ENCODE results near the gene MRPL46.

DNA sequence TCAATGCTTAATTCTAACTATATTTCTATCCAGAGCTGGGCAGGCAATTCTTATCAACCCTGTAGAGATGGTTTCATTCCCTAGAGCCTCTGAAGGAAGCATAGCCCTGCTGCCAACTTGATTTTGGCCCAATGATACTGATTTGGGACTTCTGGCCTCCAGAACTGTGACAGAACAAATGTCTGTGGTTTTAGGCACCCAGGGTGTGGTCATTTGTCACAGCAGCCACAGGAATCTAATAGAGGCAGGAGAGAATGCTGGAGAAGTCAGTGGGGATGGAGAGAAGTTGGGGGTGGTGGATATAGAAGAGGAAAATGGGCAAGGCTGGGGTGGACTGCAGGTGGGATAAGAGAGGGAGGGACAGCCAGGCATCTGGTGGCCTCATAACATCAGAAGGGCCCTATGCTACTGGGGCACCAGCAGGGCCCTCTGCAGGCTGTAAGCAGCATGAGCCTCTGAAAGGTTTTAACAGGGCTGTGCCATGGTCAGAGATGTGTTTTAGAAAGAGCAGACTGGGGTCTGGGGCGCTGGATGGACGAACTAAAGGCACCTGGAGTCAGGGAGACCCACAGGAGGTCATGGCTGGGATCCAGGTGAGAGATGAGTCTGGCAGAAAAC is 20.1 kb upstream of the MRPL46 start:
- TF ChIP-seq, protein P1, sequence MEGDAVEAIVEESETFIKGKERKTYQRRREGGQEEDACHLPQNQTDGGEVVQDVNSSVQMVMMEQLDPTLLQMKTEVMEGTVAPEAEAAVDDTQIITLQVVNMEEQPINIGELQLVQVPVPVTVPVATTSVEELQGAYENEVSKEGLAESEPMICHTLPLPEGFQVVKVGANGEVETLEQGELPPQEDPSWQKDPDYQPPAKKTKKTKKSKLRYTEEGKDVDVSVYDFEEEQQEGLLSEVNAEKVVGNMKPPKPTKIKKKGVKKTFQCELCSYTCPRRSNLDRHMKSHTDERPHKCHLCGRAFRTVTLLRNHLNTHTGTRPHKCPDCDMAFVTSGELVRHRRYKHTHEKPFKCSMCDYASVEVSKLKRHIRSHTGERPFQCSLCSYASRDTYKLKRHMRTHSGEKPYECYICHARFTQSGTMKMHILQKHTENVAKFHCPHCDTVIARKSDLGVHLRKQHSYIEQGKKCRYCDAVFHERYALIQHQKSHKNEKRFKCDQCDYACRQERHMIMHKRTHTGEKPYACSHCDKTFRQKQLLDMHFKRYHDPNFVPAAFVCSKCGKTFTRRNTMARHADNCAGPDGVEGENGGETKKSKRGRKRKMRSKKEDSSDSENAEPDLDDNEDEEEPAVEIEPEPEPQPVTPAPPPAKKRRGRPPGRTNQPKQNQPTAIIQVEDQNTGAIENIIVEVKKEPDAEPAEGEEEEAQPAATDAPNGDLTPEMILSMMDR (IDR thresholded peaks at IDR 0.05; ENCODE audit: low read depth, low read length): peak; percentile 26
- TF ChIP-seq EZH2phosphoT487 (IDR thresholded peaks at IDR 0.05; ENCODE audit: low read depth): no peak
